HT-29 (cell line): ENCODE results near the gene CCNG2. TPM values are rescaled to one million over a fixed set of nuclear protein-coding genes. Genes with fewer than 3 reads are reported as not detected.

Experiments
- DNase-seq: peaks from one replicate; pipeline ENCODE4 v3.0.0-alpha.2; 2015; ENCODE audit warnings: low spot score
- total RNA-seq: library from RNA; depleted of rRNA; stranded (reverse); fragments of >200 nt; shearing (Covaris generic); gene quantifications from 2 replicates; pipeline ENCODE4 v1.2.3, GENCODE V29; 2014

CCNG2 gene
- total RNA-seq, 1 experiment from 2014 or later: 6.0 TPM

DNA sequence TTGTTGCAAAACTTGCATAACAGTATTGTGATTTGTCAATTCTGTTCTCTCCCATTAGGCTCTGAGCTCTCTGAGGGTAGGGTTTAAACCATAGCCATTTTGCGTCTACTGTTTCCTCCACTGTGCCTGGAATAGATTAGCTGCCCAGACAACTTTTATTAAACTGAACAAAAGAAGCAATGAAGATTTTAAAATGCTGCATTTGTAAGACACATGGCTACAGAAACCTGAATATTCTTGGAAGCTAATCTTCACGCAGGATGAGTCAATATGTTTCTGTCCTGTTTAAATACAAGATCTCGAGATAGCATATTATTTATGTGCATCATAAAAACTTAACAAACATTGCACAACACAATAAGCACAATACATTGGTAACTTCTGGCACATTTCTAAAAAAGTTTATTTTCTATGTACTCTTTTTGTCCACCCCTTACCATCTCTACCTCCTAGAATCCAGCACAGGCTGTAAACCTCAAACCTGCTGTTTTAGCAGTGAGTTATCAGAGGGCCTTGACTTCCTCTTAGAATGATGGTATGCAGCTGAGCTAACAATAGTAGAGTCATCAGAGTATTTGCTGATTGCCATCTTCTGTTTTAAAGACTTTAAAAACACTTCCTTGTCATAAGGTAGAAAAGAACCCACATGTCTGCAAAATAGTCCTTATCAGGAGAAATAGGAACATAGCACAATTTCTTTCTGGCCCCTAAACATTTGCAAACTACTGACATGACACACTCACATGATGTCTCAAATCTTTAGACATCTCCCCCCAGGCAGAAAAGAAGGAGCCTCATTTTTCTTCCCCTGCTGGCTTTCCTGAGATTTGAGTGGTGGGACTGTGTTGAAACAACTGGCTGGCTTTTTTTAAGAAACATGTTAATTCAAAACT lies 10.6 kb upstream of the CCNG2 start:
- DNase-seq: peak; percentile 65

DNA sequence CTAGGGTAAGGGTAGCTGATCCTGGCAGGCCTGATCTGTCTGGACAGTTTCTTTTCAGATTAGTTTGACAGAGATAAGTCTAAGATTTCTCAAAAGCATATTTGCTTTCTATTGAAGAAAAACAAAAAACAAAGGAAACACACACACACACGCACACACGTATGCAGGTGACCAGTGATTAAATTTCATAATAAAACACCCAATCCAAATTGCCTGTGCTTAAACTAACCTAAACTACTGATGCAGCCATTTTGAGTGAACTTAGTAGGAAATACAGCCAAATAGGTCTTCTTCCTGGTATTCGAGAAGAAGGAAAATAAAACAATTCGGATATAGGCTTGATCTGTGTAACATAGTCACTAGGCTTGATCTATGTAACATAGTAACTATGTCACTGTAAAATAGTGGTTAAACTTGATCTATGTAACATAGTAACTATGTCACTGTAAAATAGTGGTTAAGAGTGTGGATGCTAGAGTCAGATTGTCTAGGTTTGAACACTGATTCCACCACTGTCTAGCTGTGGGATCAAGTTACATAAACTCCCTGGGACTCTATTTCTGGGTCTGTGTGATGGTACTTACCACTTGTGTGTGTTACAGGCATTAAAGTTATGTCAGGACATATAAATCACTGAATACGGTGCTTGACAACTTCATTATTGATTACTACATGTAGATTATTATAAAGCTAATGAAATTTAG lies 9.8 kb upstream of the CCNG2 start:
- DNase-seq: no peak

- no peak for DNase-seq
These were observed 8.9 kb upstream of the CCNG2 start for GRCh38 chr4:77148078-77148477.

DNA sequence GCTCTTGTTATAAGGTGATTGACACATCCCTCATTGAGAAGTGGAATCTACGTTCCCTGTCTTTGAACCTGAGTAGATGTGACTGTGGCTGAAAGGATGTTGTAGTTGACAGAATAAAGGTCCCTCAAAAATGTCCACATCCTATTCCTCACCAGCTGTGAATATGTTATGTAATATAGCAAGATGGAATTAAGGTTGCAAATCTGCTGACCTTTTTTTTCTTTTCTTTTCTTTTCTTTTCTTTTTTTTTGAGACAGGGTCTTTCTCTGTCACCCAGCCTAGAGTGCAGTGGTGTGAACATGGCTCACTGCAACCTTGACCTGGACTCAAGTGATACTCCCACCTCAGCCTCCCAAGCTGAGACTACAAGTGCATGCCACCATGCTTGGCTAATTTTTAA lies 7.2 kb upstream of the CCNG2 start:
- no peak for DNase-seq

- DNase-seq: no peak
These were observed 5.8 kb upstream of the CCNG2 start for GRCh38 chr4:77151241-77151640.

DNA sequence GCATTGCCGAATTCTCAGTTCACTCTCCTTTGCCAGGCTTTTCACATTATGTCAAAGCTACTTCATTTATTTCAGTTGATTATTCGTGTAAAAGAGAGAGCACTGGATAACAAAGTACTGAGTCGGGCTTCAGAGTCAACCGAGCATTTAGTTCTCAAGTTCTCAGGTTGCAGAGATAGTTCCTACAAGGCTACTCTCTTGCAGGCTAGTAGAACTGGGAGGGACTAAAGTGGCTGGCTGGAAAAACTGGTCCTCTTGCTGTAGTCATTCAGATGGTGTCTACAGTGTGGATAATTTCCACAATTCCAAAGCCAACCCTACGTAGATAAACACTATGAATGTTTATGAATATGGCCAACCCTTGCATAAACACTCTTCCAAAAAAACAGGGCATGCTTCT lies 4.6 kb upstream of the CCNG2 start:
- peak; percentile 45 for DNase-seq

- DNase-seq: no peak
These were observed 4.0 kb upstream of the CCNG2 start for GRCh38 chr4:77153006-77153405.

DNA sequence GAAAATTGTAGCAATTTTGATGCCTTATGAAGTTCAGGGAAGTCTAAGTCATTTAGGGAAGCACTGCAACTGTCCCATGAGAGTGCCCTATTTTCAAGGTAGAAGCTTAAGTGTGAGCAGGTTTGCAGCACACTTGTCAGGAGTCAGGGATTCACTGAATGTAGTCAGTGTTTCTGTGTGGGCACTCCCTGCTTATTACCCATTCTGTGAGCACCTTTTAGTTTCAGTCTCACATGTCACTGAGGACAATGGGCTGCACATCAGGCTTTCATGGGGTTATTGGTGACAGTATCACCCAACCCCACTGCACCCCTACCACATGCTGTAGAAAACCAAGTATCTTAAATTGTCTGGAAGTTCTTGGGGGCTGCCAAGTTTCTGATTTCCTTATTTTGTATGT lies 2.9 kb upstream of the CCNG2 start:
- DNase-seq: no peak

DNA sequence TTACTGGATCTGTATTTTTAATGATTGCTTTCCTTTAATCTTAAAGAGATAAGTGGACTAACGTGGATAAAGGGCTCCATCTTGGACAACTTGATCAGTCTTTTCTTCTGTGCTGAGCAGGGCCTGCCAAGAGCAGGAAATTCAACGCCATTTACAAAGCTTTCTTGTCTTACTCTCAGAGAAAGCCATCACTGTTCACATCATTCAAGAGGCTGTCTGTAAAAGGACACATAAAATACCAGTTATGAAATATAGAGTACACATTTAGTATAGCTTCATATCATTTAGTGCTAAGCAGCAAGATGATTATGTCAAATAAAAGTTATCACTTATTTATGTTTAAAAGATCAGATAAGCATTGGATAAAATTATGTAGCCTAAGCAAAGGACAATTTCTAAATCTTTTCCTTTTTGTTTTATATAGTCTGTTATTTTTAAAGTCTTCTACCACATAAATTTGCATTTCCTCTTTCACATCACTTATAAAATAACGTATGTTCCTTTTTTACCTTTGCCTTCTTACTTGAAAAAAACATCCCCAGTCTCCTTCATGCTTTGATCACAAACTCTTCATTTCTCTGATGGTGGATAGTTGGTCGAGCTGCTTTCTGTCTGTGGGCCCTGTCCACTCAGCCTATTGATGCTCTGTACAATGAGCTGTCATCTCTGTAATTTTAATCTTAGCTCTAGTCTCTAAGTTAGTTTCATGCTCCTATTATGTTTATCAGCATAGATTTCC lies 2.1 kb upstream of the CCNG2 start:
- DNase-seq: no peak

DNA sequence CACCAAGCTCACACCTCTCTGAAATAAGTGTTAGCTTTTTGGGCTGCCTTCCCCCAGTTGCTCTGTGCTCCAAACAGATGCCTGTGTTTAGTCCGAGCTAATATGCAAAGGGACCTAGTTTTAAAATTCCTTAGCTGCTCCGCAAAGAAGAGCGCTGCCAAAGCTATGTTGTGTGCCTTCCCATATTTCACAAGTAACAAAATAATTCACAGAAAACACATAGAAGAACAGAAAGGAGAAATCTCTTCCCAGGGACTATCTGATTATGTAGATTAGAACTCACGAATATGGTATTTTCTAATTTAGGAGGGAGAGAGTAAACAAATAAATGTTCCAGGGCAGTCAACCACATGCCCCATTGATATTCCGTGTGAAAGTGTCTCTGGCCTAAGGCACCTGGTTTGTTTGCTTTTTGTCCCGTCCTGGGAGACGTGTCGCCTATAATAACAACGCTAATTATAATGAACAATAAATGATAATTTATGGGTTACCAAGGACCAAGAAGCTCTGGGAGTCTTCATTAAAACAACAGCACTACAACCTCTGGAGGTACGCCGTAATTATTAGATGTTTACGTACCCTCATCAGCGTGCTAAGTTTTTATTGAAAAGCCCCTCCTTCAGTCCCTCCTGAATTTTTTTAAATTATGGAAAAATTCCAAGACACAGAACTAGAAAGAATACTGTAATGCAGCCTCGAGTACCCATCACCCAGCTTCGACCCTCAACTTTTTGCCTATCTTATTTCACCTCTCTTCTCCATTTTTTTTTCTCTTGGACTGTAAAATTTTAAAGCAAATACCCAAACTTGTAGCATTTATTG lies 1.2 kb upstream of the CCNG2 start:
- peak; percentile 48 for DNase-seq

- DNase-seq: peak; percentile 98
These were observed 485 bp upstream of the CCNG2 start for GRCh38 chr4:77156533-77156911.

DNA sequence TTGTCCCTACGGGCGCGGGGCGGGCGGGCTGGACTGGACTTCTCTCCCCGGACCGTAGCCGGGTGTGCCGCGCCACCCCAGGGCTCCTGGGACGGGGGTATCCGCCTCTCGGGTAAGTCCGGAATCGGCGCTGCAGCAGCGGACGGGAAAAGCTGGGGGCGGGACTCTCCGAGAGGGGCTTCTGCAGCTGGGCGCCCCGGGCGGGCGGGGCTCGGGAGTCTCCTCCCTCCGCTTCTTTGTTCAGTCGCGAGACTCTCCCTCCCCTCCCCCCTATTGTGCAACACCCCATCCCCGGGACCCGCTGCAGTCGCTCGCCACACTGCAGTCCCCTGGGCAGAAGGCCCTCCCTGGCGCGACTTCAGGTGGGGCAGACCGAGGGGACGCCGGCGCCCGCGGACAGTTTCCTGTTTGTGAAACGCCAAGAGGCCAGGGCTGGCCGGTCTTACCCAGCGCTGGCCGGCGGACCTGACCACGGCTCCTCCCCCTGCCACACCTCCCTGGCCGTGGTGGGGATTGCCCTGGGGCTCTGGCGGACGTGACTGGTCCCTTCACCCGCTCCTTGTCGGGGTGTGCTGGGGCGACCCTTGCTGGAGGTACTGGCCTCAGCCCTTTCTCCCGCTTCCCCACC lies 966 bp downstream of the CCNG2 start:
- DNase-seq: peak; percentile 84

- no peak for DNase-seq
These were observed 1.5 kb downstream of the CCNG2 start for GRCh38 chr4:77158487-77158861.

GRCh38 chr4:77159806-77160205 lies 2.8 kb downstream of the CCNG2 start:
- no peak for DNase-seq

- DNase-seq: no peak
These were observed 6.6 kb downstream of the CCNG2 start for GRCh38 chr4:77163641-77164040.

DNA sequence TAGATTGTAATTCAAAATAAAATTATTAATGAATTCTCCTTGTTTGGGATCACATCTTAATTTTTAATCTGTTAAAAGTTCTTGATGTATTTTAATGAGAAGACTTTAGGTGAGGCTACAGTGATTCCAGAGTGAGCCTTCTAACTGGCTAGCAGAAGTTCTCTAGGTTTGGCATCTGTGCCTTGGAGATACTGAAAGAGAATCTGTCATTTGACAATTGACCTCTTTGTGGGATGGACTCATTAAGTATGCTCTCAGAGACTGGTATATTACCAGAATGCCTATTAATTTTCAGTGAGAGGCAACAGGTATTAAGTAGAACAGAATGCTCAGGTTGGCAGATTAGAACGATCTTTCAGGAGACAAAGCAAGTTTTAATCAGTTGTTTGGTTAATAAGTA lies 10.2 kb downstream of the CCNG2 start:
- DNase-seq: no peak

GRCh38 chr4:77167866-77168265 lies 10.9 kb downstream of the CCNG2 start:
- DNase-seq: no peak

DNA sequence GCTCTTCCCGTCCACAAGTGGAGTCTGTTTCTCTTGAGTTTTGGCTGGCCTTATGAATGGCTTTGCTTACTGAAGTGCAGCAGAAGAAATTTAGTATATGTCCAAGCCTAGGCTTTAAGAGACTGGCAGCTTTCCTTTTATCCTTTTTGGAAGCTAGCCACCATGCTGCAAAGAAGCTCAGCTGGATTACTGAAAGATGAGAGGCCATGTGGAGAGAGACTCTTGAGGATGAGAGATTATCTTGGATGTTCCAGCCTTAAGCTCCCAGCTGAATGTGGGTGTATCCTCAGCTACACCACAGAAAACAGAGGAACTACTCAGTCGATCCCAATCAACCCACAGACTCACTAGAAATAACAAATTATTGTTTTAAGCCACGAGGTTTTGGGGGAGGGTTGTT lies 12.5 kb downstream of the CCNG2 start:
- no peak for DNase-seq

GRCh38 chr4:77170926-77171325 lies 13.9 kb downstream of the CCNG2 start:
- DNase-seq: no peak

DNA sequence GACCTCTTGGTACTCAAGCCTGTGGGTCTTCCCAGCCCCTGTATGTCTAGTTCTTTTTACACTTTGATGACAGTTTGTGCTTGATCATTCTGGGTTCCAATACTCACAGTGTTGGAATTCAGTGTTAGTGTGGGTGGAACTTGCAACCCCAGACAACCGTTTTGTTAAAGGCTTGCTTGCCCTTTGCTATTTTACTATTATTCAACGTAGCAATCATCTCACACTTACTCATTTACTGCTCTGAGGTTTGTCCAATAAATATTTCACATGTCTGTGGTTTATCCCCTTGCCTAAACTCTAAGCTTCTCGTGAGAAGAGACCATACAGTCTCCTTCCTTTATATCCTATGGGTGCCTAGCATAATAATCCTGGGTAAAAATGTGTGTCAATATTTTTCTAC lies 15.3 kb downstream of the CCNG2 start:
- DNase-seq: peak; percentile 22

DNA sequence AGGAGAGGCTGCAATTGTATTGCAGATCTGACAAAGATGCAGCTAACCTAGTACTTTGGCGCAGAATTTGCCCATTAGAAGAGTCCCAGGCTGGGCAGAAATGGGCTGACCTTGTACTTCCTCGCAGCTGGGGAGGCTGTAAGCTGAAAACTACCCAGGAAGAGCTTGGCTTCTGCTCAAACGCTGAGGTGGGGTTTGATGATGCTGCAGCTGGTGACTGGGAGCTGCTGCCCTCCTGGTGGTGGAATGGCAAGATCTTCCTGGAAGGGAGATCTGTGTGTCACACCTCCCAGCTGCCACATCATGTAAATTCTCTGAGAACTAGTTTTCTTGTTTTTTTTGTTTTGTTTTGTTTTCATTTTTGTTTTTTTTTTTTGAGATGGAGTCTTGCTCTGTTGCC lies 17.4 kb downstream of the CCNG2 start:
- DNase-seq: no peak
